ENCODE data around the gene NEURL3. TPM values are rescaled to one million over a fixed set of nuclear protein-coding genes. Genes with fewer than 3 reads are reported as not detected.
"Not testable (repeated sequence)": the region's sequence is repeated elsewhere in the genome, so short reads cannot be mapped to it uniquely, and the experiment has no call there.

The NEURL3 gene
- total RNA-seq, 4 donors from 2014 or later: not detected

DNA sequence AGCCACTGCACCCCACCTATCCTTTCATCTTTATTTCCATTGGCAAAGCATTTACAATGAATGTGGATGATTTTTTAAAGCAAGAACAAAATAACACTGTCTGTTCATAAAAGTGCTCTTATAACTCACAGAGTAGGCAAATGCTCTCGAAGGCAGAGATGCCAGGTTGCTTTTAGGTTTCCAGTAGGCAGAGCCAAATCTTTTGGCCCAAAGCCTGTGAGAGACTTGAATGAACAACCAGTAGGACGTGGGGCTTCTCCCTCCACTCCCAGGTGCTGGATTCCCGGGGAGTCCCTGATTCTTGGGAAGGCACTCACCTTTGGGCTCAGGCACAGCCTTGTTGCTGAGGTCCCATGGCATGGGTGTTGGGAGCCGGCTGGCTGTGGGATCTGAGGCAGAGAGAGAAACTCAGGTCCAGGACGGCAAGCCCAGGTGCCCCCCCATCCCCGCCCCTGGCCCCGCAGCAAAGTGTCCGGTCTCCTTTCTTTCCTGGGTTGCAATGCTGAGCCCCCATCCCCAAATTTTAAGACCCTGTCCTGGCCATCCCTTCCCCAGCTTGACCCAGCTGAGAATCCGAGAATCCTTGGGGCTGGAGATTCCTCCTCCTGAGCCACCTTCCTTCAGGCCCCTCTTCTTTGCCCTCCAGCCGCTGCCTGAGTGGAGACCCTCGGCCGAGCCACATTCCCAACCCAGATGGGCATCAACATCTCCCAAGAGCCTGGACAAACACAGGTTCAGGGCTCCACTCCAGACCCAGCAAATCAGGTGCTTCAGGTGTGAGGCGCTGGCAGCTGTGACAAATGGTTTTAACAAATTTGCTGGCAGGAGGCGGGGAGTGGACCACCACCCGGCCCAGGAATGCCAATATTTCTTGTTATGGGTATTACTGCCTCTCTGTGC is 5.8 kb downstream of the NEURL3 start:
- H3K4me3 ChIP-seq: no peak overlapping the region
- no peak for DNase-seq
- H3K36me3 ChIP-seq: no peaks in the 10 kb centered on the region
- peaks cover 0 to 3% (median 0%) of the 10 kb centered on the region in 3 donors for H3K9me3 ChIP-seq
- H3K27ac ChIP-seq: no peak overlapping the region
- 69 to 74% methylated on average over 8 to 9 of the region's 15 CpGs for WGBS, 2 donors
- H3K4me1 ChIP-seq: peaks cover 0 to 24% (median 7%) of the 10 kb centered on the region in 3 donors
- intact Hi-C loops (cut with DNase I): no loop called here
- H3K27me3 ChIP-seq: peaks cover 0 to 65% (median 0%) of the 10 kb centered on the region in 4 donors
- TF ChIP-seq, protein P1, sequence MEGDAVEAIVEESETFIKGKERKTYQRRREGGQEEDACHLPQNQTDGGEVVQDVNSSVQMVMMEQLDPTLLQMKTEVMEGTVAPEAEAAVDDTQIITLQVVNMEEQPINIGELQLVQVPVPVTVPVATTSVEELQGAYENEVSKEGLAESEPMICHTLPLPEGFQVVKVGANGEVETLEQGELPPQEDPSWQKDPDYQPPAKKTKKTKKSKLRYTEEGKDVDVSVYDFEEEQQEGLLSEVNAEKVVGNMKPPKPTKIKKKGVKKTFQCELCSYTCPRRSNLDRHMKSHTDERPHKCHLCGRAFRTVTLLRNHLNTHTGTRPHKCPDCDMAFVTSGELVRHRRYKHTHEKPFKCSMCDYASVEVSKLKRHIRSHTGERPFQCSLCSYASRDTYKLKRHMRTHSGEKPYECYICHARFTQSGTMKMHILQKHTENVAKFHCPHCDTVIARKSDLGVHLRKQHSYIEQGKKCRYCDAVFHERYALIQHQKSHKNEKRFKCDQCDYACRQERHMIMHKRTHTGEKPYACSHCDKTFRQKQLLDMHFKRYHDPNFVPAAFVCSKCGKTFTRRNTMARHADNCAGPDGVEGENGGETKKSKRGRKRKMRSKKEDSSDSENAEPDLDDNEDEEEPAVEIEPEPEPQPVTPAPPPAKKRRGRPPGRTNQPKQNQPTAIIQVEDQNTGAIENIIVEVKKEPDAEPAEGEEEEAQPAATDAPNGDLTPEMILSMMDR (IDR thresholded peaks at IDR 0.05): no peak
- no peak for TF ChIP-seq POLR2A (IDR thresholded peaks at IDR 0.05)

DNA sequence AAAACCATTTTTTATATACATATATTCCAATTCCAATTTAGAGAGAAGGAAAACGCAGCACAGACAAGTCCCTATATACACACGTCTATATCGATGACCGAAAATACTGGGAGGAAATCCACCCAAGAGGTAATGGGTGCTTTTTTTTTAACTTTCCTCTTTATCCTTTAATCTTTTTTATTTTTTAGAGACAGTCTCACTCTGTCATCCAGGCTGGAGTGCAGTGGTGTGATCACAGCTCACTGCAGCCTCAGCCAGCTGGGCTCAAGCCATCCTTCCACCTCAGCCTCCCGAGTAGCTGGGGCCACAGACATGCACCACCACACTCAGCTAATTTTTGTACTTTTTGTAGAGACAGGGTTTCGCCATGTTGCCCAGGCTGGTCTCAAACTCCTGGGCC is 6.5 kb downstream of the NEURL3 start:
- H3K4me3 ChIP-seq; intact Hi-C loops (cut with DNase I); H3K36me3 ChIP-seq; H3K9me3 ChIP-seq; DNase-seq; H3K27ac ChIP-seq: not testable (repeated sequence)
- 90 to 91% methylated on average over 6 of the region's 6 CpGs for WGBS, 2 donors
- H3K27me3 ChIP-seq: peaks cover 0 to 58% (median 0%) of the 10 kb centered on the region in 4 donors
- peaks cover 0 to 24% (median 7%) of the 10 kb centered on the region in 3 donors for H3K4me1 ChIP-seq

DNA sequence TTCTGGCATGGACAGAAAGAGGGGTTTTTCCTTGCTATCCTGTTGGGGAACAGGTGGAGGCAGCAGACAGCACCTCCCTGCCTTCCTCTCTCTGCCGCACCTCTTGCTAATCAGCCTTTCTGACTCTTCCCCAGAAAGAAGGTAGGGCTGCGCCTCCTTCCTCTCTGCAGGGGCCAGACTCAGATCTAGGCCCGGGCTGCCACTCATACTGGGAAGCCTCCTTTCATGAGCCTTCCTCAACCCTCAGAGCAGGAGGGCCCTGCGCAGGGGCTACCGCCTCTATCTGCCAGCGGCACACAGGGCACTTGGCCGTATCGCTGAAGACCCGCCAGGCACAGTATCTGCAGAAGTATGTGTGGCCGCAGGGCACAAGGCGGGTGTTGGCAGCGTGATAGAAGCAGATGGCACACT is 7.1 kb downstream of the NEURL3 start:
- DNase-seq: no peak
- Histone ChIP-seq H3K9me3 (peaks cover 0 to 3% (median 0%) of the 10 kb centered on the region in 3 donors), H3K4me3 (no peak overlapping the region), H3K27me3 (peaks cover 0 to 52% (median 0%) of the 10 kb centered on the region in 4 donors), H3K36me3 (no peaks in the 10 kb centered on the region), H3K27ac (no peak overlapping the region), H3K4me1 (peaks cover 0 to 24% (median 3%) of the 10 kb centered on the region in 3 donors)
- intact Hi-C loops (cut with DNase I): no loop called here
- TF ChIP-seq, protein P1 (IDR thresholded peaks at IDR 0.05): no peak
- TF ChIP-seq POLR2A (IDR thresholded peaks at IDR 0.05): no peak
- 30 to 79% methylated on average over 2 to 9 of the region's 12 CpGs for WGBS, 2 donors

DNA sequence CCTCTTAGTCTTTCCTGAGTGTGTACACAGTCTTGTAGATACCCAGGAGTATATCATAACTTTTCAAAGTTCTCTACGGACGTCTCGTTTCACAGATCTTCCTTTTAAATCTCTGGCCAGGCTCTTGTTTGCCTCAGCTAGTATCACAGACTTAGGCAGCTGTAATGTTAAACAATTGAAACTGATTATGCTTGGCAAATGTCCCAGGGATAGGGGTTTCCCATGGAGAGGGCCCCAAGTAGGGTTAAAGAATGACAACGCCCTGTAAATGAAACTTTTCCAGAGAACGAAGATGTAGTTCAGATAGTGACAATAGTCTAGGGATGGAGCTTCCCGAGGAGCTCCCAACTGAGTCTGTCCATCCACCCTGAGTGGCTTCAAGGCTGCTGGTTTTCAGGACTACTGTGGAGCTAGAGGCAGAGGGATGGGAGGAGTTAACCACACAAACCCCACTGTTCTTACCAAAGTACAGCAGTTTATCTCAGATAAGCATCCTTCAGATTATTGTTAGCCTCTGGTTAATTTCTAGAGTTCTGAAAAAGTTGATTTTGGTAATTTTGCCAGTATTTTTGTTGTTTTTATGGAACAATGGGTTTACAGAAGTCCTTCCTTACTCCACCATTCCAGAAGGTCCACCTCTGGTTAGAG is 9.1 kb downstream of the NEURL3 start:
- intact Hi-C loops (cut with DNase I): no loop called here
- H3K4me3 ChIP-seq: no peak overlapping the region
- H3K27ac ChIP-seq: no peak overlapping the region
- TF ChIP-seq POLR2A (IDR thresholded peaks at IDR 0.05): no peak
- TF ChIP-seq, protein P1 (IDR thresholded peaks at IDR 0.05): no peak
- peaks cover 0 to 7% (median 0%) of the 10 kb centered on the region in 3 donors for H3K4me1 ChIP-seq
- no peak for DNase-seq
- 58 to 63% methylated on average over 6 of the region's 6 CpGs for WGBS, 2 donors
- H3K9me3 ChIP-seq: peaks cover 0 to 3% (median 0%) of the 10 kb centered on the region in 3 donors
- H3K27me3 ChIP-seq: peaks cover 0 to 33% (median 0%) of the 10 kb centered on the region in 4 donors
- H3K36me3 ChIP-seq: no peaks in the 10 kb centered on the region

DNA sequence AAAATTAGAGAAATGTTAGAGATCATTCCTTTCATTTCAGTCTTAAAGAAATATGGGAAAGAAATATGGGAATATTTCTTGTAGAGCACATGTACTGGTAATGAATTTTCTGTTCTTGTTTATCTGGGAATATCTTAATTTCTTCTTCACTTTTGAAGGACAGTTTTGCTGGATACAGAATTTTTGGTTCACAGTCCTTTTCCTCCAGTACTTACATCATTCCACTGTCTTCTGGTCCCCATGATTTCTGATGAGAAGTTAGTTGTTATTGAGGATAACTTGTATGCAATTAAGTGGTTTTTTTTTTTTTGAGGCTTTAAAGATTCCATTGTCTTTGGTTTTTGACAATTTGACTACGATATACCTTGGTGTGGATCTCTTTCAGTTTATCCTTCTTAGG is 11.0 kb downstream of the NEURL3 start:
- 88 to 96% methylated on average over 1 of the region's 1 CpG for WGBS, 2 donors
- intact Hi-C loops (cut with DNase I): no loop called here
- Histone ChIP-seq H3K9me3 (peaks cover 0 to 3% (median 0%) of the 10 kb centered on the region in 3 donors), H3K4me1 (no peaks in the 10 kb centered on the region), H3K27me3 (peaks cover 0 to 14% (median 0%) of the 10 kb centered on the region in 4 donors), H3K36me3 (no peaks in the 10 kb centered on the region), H3K27ac (no peak overlapping the region), H3K4me3 (no peak overlapping the region)
- TF ChIP-seq, protein P1 (IDR thresholded peaks at IDR 0.05): no peak
- no peak for TF ChIP-seq POLR2A (IDR thresholded peaks at IDR 0.05)
- no peak for DNase-seq

Data from esophagus squamous epithelium (tissue), 5 donors.